G401 (cell line): ENCODE measurements around the gene PIAS1. TPM values are rescaled to one million over a fixed set of nuclear protein-coding genes. Genes with fewer than 3 reads are reported as not detected.
"Not testable (repeated sequence)": the region's sequence is repeated elsewhere in the genome, so short reads cannot be mapped to it uniquely, and the experiment has no call there.

Experiments
- DNase-seq: peaks from one replicate; pipeline ENCODE4 v3.0.0-alpha.2; 2015; ENCODE audit warnings: low spot score
- in situ Hi-C: cut with HindIII; loops from 2 replicates; pipeline ENCODE4 v1.10.0; 2016; ENCODE audit warnings: low sequenced_read_pairs, mixed read lengths
- total RNA-seq: library from RNA; depleted of rRNA; stranded (reverse); fragments of >200 nt; shearing (Covaris generic); gene quantifications from 2 replicates; pipeline ENCODE4 v1.2.3, GENCODE V29; 2014; rRNA removed

Gene PIAS1
- total RNA-seq = 9.8 and 44.8 TPM in 2 replicates

GRCh38 chr15:68053701-68054627 lies at the start of gene PIAS1:
Gene PIAS1 (plus strand): TSS chr15:68054315. CDS start chr15:68054327, 12 bp downstream.
- in situ Hi-C loops = no loop called here
- DNase-seq = peak; percentile 95

- in situ Hi-C loops, DNase-seq: not testable (repeated sequence)
Observed at GRCh38 chr15:68007642-68008041, 46.5 kb upstream of the PIAS1 start.

- DNase-seq = no peak
- in situ Hi-C loops = no loop called here
Observed at GRCh38 chr15:68010361-68011153, 43.6 kb upstream of the PIAS1 start.

- no peak for DNase-seq
- in situ Hi-C loops = no loop called here
Observed at GRCh38 chr15:68012911-68013310, 41.2 kb upstream of the PIAS1 start.

DNA sequence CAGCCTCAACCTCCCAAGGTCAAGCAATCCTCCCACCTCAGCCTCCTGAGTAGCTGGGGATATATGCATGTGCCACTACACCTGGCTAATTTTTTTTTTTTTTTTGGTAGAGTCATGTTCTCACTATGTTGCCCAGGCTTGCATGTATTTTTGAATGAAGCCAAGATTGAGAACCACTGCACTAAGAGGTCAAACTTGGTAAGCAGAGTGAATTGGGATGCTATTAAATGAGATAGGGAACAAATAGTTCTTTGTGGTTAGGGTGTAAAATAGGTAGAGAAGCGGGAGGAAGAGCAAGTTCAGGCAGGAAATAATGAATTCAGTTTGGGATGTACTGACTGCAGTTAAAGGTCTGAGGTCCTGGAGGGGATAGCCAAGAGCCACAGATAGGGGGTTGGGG lies 39.9 kb upstream of the PIAS1 start:
- in situ Hi-C loops = no loop called here
- no peak for DNase-seq

- in situ Hi-C loops = no loop called here
- no peak for DNase-seq
Observed at GRCh38 chr15:68015244-68015643, 38.9 kb upstream of the PIAS1 start.

DNA sequence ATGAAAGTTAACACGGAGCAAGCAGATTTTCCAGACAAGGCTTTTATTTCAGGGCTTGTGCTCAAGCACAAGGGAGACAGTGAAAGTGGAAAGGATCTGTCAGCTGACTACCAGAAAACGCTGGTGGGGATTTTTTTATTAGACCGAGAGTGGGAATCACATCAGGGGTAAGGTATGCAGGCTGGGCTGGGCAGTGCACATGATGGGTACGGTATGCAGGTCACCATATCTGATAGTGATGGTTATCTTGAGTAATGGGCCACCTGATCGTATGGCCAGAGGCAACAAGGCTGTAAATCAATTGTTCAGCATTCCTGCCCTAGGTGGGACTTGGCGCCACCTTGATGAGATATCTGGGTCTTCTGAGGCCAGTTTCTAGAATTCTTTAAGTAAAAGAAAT lies 36.9 kb upstream of the PIAS1 start:
- DNase-seq = no peak
- in situ Hi-C loops = no loop called here

DNA sequence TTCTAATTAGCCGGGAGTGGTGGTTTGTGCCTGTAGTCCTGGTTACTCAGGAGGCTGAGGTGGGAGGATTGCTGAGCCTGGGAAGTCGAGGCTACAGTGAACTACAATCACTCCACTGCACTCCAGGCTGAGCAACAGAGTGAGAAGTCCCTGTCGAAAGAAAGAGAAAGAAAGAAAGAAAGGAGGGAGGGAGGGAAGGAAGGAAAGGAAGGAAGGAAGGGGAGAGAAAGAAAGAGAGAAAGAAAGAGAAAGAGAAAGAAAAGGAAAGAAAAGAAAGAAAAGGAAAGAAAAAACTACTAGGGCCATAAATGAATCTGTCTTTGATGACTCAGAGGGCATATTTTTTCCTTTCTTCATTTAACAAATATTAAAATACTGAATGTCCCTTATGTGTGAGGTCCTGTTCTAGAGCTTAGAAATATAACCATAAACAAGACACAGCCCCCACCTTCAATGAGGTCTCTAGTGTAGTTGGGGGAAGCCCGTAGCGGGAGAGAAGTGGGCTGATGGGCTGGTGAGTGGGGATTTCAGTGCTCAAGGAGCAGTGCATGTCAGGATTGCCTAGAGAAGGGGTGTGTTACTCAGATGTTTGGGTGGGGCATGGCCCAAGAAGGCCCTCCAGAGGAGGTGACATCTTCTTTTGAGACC lies 35.2 kb upstream of the PIAS1 start:
- DNase-seq = no peak
- in situ Hi-C loops = no loop called here

GRCh38 chr15:68019814-68020525 lies 34.1 kb upstream of the PIAS1 start:
- no peak for DNase-seq
- in situ Hi-C loops = no loop called here

DNA sequence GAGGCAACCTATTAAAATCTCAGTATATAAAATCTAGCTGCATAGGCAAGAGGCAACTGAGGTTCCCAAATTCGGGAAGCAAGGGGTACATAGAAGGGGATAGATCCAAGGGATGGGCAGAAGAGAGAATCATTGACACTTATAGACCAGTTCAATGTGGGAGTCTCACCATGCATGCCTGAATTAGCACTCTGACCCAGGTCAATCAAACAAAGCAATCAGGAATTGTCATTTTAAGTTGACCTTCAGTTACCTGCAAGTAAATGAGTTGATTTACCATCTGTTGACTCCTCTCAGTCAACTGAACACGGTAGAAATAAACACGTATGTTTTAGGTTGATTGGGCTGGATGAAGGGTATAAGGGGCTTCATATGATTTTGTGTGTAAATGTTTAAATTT lies 33.4 kb upstream of the PIAS1 start:
- in situ Hi-C loops = no loop called here
- DNase-seq = no peak

- in situ Hi-C loops = no loop called here
- peak; percentile 29 for DNase-seq
Observed at GRCh38 chr15:68022061-68022460, 32.1 kb upstream of the PIAS1 start.

GRCh38 chr15:68023307-68024101 lies 30.6 kb upstream of the PIAS1 start:
- in situ Hi-C loops = no loop called here
- no peak for DNase-seq

DNA sequence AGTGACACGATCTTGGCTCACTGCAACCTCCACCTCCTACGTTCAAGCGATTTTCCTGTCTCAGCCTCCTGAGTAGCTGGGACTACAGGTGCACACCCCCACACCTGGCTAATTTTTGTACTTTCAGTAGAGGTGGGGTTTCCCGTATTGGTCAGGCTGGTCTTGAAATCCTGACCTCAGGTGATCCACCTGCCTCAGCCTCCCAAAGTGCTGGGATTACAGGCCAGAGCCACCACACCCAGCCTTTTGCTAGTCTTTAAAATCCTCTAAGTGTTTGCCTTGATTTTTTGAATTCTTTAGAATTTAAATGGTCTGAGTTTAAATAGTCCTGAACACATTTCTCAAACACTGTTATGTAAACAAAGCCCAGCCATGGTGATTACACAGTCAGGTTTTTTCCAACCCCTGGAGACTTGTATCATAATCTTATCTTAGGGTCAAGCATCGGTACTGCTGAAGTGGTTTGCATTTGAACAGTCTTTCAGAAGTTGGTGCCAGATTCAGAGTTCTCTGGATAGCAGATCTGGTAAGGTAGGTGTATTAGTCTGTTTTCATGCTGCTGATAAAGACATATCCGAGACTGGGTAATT lies 28.2 kb upstream of the PIAS1 start:
- in situ Hi-C loops = no loop called here

GRCh38 chr15:68027388-68027787 lies 26.7 kb upstream of the PIAS1 start:
- no peak for DNase-seq
- in situ Hi-C loops = no loop called here

More for the DNA sequence above, 28.2 kb upstream of the PIAS1 start:
- DNase-seq = no peak

DNA sequence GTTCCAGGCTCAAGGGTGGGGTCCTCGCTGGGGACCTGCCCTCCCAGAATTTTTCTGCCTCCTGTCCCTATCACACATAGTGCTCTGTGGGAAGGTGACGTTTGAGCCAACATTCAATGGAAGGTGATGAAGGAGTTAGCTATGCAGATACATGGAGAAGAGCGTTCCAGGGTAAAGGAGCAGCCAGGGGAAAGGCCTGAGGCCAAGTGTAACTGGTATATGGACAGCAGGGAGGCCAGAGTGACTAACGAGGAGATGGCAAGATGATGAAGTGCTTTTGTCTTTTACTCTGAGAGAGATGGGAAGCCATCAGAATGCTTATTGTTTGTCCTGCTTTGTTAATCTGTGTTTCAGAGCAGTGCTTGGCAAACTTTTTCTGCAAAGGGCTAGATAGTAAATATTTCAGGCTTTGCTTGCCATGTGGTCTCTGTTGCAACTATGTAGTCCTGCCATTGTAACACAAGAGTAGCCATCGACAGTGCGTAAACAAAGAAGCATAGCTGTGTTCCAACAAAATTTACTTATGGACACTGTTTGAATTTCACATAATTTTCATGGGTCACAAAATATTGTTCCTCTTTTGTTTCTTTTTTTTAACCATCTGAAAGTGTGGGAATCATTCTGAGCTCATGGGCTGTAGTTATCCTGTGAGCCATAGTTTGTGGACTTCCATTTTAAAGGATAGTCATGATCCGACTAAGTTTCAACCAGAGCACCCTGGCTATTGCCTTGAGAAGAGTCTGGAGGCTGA lies 25.8 kb upstream of the PIAS1 start:
- in situ Hi-C loops = no loop called here
- DNase-seq = no peak

GRCh38 chr15:68028888-68029207 lies 25.3 kb upstream of the PIAS1 start:
- DNase-seq = no peak
- in situ Hi-C loops = no loop called here

GRCh38 chr15:68029959-68030358 lies 24.2 kb upstream of the PIAS1 start:
- in situ Hi-C loops = no loop called here
- no peak for DNase-seq
